ENCODE results near the gene PLBD2. TPM values are rescaled to one million over a fixed set of nuclear protein-coding genes. Genes with fewer than 3 reads are reported as not detected.

The PLBD2 gene
- total and polyA plus RNA-seq, 10 of the 15 experiments (the other 5 are each of a cell fraction or from before 2014, with no cell fraction given): 1.4 to 16.6 (median 5.9) TPM

- no peak for TF ChIP-seq NR2C2 (IDR thresholded peaks at IDR 0.05; ENCODE audit: borderline replicate concordance, control insufficient read depth, insufficient read length, low read depth)
- no peak for TF ChIP-seq ZNF217 (IDR thresholded peaks at IDR 0.05)
- TF ChIP-seq MLLT1 (IDR thresholded peaks at IDR 0.05): no peak
- TF ChIP-seq FOS (IDR thresholded peaks at IDR 0.05; ENCODE audit: borderline replicate concordance, extremely low read depth, insufficient read length): no peak
- no peak for TF ChIP-seq CHD4 (IDR thresholded peaks at IDR 0.05)
- no peak for TF ChIP-seq ELK1 (IDR thresholded peaks at IDR 0.05; ENCODE audit: low read depth, low read length)
- TF ChIP-seq NKRF (conservative IDR thresholded peaks at IDR 0.05): no peak
- no peak for TF ChIP-seq NBN (IDR thresholded peaks at IDR 0.05)
- no peak for TF ChIP-seq SPI1 (IDR thresholded peaks at IDR 0.05; ENCODE audit: borderline replicate concordance, insufficient read depth, low read depth, low read length)
- no peak for TF ChIP-seq KDM1A (IDR thresholded peaks at IDR 0.05; ENCODE audit: borderline replicate concordance)
- TF ChIP-seq SREBF1 (IDR thresholded peaks at IDR 0.05; ENCODE audit: low read length): no peak
- TF ChIP-seq EED (IDR thresholded peaks at IDR 0.05; ENCODE audit: low read depth): no peak
- TF ChIP-seq HDGF (IDR thresholded peaks at IDR 0.05): no peak
Observed at GRCh38 chr12:113402586-113403260, 44.3 kb downstream of the PLBD2 start (continued).

Data from GM12878 (cell line).